ENCODE data around the gene FAT2. TPM values are rescaled to one million over a fixed set of nuclear protein-coding genes. Genes with fewer than 3 reads are reported as not detected.

Gene FAT2
- total RNA-seq, 4 donors from 2014 or later: 82.9 to 123 (median 106) TPM

DNA sequence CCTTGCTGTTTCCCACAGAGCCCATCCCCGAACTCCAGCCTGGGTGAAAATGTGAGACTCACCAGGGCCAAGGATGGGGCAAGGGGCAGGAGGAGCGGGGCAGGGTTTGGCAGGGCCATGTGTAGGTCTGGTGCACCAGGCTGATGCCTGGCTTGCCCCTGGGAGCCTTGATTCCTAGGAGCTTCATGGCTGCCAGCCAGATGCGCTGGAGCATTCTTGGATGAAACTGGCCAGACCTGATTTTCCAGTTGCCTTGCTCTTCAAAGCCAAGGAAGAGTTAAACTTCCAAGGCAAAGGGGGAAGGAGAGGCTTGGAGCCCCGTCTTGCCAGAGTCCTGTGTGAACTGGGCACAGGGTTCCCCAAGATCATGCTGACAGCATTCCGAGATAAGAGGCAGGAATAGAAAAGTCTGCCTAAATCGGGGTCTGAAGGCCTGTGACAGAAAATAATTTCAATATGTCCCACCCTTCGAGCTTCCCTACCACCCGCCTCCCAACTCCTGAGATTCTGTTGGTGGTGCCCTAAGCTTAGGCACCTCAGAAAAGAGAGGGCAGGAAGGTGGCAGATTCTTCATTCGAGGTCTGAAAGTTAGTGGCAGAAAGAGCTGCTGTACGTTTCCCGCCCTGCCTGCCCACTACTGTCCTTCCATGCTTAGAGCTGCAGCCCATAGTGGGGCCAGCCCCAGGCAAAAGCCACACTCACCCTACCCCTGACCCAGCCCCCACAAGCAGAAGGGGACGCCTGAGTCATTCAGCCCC, 20.4 kb downstream of the FAT2 start:
- intact Hi-C loops (cut with DNase I; ENCODE audit: low total_unique reads): no loop called here
- no peak overlapping the region for H3K4me3 ChIP-seq (ENCODE audit: low read depth, poor library complexity, severe bottlenecking)
- DNase-seq (ENCODE audit: low spot score in 2 of 2): peak; percentile 51 to 87
- TF ChIP-seq POLR2A (IDR thresholded peaks at IDR 0.05): no peak
- TF ChIP-seq, protein P1, sequence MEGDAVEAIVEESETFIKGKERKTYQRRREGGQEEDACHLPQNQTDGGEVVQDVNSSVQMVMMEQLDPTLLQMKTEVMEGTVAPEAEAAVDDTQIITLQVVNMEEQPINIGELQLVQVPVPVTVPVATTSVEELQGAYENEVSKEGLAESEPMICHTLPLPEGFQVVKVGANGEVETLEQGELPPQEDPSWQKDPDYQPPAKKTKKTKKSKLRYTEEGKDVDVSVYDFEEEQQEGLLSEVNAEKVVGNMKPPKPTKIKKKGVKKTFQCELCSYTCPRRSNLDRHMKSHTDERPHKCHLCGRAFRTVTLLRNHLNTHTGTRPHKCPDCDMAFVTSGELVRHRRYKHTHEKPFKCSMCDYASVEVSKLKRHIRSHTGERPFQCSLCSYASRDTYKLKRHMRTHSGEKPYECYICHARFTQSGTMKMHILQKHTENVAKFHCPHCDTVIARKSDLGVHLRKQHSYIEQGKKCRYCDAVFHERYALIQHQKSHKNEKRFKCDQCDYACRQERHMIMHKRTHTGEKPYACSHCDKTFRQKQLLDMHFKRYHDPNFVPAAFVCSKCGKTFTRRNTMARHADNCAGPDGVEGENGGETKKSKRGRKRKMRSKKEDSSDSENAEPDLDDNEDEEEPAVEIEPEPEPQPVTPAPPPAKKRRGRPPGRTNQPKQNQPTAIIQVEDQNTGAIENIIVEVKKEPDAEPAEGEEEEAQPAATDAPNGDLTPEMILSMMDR (IDR thresholded peaks at IDR 0.05): no peak
- 42 to 56% methylated on average over 12 of the region's 12 CpGs for WGBS, 2 donors

DNA sequence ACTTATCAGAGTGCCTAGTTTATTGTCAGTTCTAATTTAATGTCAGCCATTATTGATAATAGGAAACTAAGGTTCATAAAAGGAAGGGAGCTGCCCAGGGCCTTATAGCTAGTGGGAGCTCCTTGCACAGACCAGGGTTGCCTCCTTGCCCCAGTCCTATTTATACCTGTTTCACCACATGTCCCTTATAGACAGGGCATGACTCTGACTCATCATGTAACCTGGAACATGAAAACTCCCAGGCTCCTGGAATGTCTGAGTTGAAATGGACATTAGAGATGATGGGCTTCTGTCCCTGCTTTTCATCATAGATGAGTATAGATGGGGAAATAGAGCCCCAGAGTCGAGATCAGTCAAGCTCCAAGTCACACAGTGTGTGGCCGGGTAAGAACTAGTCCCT, 21.1 kb downstream of the FAT2 start:
- no peak overlapping the region for H3K4me3 ChIP-seq (ENCODE audit: low read depth, poor library complexity, severe bottlenecking)
- TF ChIP-seq, protein P1 (IDR thresholded peaks at IDR 0.05): no peak
- WGBS, 2 donors: 35 to 48% methylated on average over 2 of the region's 2 CpGs
- intact Hi-C loops (cut with DNase I; ENCODE audit: low total_unique reads): no loop called here
- DNase-seq (ENCODE audit: low spot score in 2 of 2): peak in 1 of 2 donors; percentile 12

DNA sequence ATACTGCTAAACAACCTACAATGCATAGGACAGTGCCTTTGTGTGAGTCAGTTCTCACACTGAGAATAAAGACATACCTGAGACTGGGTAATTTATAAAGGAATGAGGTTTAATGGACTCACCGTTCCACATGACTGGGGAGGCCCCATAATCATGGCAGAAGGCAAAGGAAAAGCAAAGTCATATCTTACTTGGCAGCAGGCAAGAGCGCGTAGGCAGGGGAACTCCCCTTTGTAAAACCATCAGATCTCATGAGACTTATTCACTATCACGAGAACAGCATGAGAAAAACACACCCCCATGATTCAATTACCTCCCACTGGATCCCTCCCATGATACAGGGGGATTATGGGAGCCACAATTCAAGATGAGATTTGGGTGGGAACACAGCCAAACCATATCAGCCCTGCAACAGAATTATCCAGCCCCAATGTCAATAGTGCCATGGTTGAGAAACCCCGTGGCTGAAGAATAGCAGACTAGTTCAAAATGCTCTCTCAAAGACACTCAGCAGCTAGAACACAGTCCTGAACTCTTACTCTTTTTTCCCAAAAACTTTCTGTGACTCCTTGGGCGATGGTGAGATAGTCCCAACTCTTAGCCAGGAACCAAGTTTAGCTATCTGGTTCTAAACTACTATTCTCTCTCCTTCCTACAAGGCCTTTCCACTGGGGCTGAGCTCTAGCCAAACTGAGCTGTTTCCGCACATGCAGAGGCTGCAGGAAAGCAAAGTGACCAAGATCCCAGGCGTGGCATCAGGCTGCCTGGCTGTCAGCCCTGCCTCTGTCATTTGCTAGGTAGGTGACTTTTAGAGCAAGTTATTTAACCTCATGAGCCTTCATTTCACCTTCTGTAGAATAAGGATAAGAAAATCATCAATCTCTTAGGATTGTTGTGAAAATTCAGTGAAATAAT, 21.7 kb downstream of the FAT2 start:
- H3K4me3 ChIP-seq (ENCODE audit: low read depth, poor library complexity, severe bottlenecking): no peak overlapping the region
- DNase-seq (ENCODE audit: low spot score in 2 of 2): peak in 1 of 2 donors; percentile 50
- TF ChIP-seq POLR2A (IDR thresholded peaks at IDR 0.05): no peak
- TF ChIP-seq, protein P1 (IDR thresholded peaks at IDR 0.05): no peak
- intact Hi-C loops (cut with DNase I; ENCODE audit: low total_unique reads): no loop called here
- WGBS, 2 donors: 45 to 56% methylated on average over 8 of the region's 8 CpGs

DNA sequence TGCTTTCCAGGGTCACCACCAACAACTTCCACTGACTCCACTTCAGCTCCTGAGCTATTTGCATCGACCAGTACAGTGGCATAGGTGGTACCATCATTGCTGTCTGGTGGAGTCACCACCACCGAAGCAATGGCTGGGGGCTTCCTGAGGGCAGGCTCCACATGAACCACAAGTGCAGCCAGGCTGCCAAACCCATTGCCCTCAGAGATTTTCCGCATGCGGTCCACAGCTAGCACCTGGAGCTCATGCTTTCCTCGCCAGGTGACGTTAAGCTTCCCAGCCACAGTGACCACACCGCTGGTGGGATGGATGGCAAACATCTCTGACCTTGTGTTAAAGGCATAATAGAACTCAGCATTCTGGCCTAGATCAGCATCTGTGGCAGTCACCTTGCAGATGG, 23.1 kb downstream of the FAT2 start:
- WGBS, 2 donors: 78 to 88% methylated on average over 7 of the region's 7 CpGs
- no peak overlapping the region for H3K4me3 ChIP-seq (ENCODE audit: low read depth, poor library complexity, severe bottlenecking)
- peak in 1 of 2 donors; percentile 78 for DNase-seq (ENCODE audit: low spot score in 2 of 2)
- intact Hi-C loops (cut with DNase I; ENCODE audit: low total_unique reads): no loop called here
- TF ChIP-seq, protein P1 (IDR thresholded peaks at IDR 0.05): no peak

DNA sequence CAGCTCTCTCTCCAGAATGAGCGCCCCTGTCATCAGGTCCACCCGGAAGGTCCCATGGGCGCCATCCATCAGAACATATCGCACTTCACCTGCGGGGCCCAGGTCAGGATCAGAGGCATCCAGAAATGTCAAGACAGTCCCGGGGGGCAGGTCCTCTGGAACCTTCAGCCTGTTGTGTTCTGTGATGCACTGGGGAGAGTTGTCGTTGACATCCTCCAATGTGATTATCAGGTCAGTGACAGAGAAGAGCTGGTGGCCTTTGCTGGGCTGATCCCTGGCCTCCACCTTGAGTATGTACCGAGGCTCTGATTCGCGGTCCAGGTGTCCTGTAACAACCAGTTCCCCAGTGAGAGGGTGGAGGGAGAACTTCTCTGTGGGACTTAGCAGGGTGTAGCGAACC, 25.2 kb downstream of the FAT2 start:
- intact Hi-C loops (cut with DNase I; ENCODE audit: low total_unique reads): no loop called here
- DNase-seq (ENCODE audit: low spot score in 2 of 2): peak in 1 of 2 donors; percentile 66
- WGBS, 2 donors: 90 to 94% methylated on average over 11 of the region's 11 CpGs
- no peak overlapping the region for H3K4me3 ChIP-seq (ENCODE audit: low read depth, poor library complexity, severe bottlenecking)
- no peak for TF ChIP-seq POLR2A (IDR thresholded peaks at IDR 0.05)
- TF ChIP-seq, protein P1 (IDR thresholded peaks at IDR 0.05): no peak
